CD4-positive, alpha-beta T cell treated with Interleukin-12 subunit alpha and Interleukin-12 subunit beta, for 1 hour (primary cell): ENCODE measurements around the gene NEK1.
"Not testable (repeated sequence)": the region's sequence is repeated elsewhere in the genome, so short reads cannot be mapped to it uniquely, and the experiment has no call there.

Source experiments
- DNase-seq: peaks from one replicate; pipeline ENCODE4 v3.0.0-alpha.2; 2020

Gene NEK1

GRCh38 chr4:169627307-169627706, 14.9 kb upstream of the NEK1 start:
- no peak for DNase-seq

GRCh38 chr4:169626331-169627282, 14.2 kb upstream of the NEK1 start:
- DNase-seq: no peak

GRCh38 chr4:169625886-169626285, 13.5 kb upstream of the NEK1 start:
- no peak for DNase-seq

- DNase-seq: not testable (repeated sequence)
Measured at GRCh38 chr4:169624012-169624411, 11.6 kb upstream of the NEK1 start.

- no peak for DNase-seq
Measured at GRCh38 chr4:169622566-169622965, 10.2 kb upstream of the NEK1 start.

GRCh38 chr4:169621731-169622492, 9.5 kb upstream of the NEK1 start:
- DNase-seq: peak; percentile 82

DNA sequence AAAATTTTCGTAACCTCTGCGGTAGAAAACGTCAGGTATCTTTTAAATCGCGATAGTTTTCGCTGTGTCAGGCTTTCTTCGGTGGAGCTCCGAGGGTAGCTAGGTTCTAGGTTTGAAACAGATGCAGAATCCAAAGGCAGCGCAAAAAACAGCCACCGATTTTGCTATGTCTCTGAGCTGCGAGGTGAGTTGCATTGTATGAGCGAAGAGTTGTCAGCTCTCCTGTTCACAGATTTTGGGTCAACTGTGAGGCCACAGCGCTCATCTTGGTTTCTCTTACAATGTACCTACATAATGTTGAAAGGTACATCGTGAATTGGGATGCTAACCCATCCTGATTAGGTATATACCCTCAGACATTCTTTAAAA, 8.5 kb upstream of the NEK1 start:
- peak; percentile 40 for DNase-seq

DNA sequence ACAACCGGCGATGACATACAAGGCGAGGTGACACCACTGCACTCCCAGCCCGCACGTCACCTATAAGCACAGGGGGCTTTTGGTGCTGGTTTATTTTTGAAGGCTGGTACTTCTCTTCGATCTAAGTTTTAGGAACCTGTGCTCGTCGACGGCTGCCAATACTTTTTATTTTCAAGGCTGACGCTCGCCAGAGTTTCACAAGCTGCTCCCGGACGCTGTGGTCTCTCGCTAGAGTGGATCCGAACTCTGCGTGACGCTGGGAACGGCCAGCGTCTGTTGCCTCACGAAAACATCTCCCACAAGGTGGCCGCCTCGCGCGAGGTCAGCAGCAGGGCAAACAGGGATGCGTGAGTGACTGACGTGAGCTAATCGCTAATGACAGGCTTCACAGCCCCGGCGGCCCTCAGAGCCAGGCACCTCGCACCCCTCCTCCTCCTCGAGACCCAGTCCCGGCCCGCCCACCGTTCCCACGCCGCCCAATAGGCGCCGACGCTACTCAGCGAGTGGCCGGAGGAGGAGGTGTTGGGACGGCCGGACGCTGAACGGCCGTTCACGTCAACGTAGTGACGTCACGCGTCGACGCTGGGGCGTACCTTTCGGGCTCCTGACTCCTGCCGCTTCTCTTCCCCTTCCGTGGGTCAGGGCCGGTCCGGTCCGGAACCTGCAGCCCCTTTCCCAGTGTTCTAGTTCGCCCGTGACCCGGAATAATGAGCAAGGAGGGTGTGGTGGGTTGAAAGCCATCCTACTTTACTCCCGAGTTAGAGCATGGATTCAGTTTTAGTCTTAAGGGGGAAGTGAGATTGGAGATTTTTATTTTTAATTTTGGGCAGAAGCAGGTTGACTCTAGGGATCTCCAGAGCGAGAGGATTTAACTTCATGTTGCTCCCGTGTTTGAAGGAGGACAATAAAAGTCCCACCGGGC, 7.8 kb upstream of the NEK1 start, which contains the start of gene CLCN3:
Gene CLCN3, plus strand, starts transcription at position 621 of the 922 bp plus-strand sequence. CDS start 15,351 bp downstream, outside the sequence.
- peak; percentile 92 for DNase-seq

GRCh38 chr4:169619518-169619957, 7.2 kb upstream of the NEK1 start:
- peak; percentile 74 for DNase-seq

DNA sequence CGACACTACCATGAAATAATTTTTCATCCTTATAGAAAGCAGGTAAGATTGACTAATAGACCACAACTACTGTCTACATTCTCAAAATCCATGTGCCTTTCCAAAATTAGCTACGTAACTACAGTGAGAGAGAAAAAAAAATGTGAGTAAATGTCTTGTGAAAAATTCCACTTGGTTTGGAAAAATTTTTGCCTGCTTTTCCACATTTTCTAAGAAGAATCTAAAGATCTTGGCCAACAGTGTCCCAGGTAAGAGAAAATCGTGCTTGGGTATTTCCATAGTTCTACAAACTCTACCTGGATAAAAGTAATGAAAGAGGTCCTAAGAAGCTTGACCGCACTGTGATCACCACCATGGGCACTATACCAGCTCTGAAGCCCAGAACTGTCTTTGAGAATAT, 6.6 kb upstream of the NEK1 start:
- DNase-seq: no peak

DNA sequence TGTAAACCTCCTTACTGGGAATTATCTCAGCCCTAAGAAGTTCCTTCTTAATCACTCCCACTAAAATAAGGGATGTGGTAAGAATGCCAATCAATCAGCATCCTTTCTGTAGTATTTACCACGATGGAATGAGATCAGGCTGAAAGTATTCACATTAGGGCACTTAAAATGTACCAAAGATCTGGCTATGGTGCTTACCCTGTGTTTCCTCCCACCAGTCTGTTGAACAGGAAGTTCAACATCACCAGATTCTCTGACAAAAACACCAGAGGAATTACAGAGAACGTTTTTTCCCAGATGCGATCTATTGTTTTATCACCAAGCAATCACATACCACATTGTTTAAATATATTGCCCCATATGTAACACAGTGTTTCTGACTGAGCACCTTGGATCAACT, 5.9 kb upstream of the NEK1 start:
- peak; percentile 38 for DNase-seq

DNA sequence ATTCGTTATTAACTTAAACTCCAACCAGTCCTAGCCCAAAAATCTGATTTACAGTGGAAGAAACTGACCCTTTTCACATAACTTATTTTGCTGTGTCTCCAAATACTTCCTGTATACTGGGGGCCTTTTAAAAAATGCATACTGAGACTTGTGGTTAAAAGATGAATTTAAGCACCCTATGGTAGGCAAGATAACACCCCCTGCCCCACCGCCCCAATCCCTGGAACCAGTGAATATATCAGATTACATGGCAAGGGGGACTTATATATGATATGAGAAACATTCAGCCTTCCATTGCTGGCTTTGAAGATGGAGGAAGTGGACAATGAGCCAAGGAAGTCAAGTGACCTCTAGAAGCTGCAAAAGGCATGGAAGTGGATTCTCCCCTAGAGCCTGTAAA, 4.9 kb upstream of the NEK1 start:
- no peak for DNase-seq

GRCh38 chr4:169616846-169617245, 4.5 kb upstream of the NEK1 start:
- DNase-seq: no peak

- DNase-seq: no peak
Measured at GRCh38 chr4:169615467-169616106, 3.2 kb upstream of the NEK1 start.

GRCh38 chr4:169612871-169613859, 782 bp upstream of the NEK1 start:
- peak; percentile 78 for DNase-seq

DNA sequence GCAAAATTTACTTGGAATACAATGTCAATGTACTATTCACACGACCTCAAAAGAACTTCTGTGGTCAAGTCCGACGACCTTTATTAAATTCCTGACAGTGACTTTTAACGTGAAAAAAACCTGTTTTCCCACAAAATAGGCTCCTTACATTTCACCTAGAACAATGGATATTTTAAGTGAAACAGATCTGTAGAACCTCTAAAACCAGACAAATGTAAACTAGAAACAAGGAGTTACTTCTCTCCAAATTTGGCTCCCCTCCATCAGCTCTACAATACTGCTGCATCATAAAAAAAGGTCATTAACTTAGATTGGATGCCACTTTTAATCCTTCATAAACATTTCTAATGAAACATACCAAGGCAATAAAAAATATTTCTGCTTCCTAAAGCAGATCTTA, 1.2 kb downstream of the NEK1 start:
- no peak for DNase-seq

GRCh38 chr4:169604903-169605331, 7.5 kb downstream of the NEK1 start:
- DNase-seq: no peak

- DNase-seq: no peak
Measured at GRCh38 chr4:169604131-169604900, 8.1 kb downstream of the NEK1 start.

DNA sequence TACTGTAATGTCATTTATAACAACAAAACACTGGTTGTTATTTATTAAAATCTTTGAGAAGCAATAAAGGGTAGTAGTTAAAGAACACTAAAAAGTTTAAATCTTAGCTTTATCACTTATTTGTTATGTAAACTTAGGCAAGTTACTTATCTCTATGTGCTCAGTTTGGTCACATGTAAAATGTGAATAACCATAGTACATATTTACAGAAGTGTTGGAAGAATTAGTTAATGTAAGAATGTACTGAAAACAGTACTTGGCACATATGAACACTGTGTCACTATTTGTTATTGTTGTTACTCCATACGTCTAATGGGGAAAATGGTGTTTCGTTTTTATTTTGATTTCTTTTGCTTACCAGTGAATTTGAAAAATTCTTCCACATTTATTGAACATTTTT, 9.1 kb downstream of the NEK1 start:
- DNase-seq: no peak
